Activated gamma-delta T cell (primary cell): Measurements from ENCODE around the gene DMXL1.

Experiments used
- DNase-seq: peaks from one replicate; lab custom pipeline; 2025; lab: John Stamatoyannopoulos, UW
- total RNA-seq, 2 donors: gene quantifications; one replicate each; lab custom pipeline; 2026; lab: John Stamatoyannopoulos, UW

DMXL1 gene
- 115 to 119 reads per million in 2 donors for total RNA-seq

GRCh38 chr5:119070828-119071560 lies at the start of gene DMXL1:
Gene DMXL1, plus strand, starts transcription at chr5:119071087. Its CDS starts 483 bp downstream, at chr5:119071570.
- DNase-seq = peak; percentile 82

GRCh38 chr5:119021149-119021732 lies 49.6 kb upstream of the DMXL1 start:
- no peak for DNase-seq

- DNase-seq = no peak
Observed at GRCh38 chr5:119022017-119022745, 48.7 kb upstream of the DMXL1 start.

- DNase-seq = no peak
Observed at GRCh38 chr5:119022773-119023172, 48.1 kb upstream of the DMXL1 start.

- DNase-seq = no peak
Observed at GRCh38 chr5:119028575-119028974, 42.3 kb upstream of the DMXL1 start.

GRCh38 chr5:119031011-119031886 lies 39.6 kb upstream of the DMXL1 start:
- DNase-seq = no peak

- no peak for DNase-seq
Observed at GRCh38 chr5:119031905-119032304, 39.0 kb upstream of the DMXL1 start.

GRCh38 chr5:119032656-119033055 lies 38.2 kb upstream of the DMXL1 start:
- DNase-seq = no peak

DNA sequence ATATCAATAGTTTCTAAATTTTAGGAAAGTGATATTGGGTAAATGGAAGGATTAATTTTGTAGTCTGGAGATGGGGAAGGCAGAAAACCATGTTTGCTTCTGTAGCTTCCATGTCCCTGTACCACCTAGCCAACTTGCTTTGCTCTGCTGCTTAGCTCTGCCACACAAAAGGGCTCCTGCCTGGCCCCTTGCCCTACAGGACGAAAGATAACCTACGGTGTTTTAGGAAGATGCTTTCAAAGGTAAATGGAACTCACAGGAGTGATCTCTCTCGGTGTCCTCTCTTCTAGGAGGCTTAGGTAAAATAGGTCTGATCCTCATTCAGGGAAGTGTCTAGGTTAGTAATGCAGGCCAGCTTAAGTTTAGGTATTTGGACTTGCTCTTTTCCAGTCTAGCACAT lies 37.8 kb upstream of the DMXL1 start:
- no peak for DNase-seq

DNA sequence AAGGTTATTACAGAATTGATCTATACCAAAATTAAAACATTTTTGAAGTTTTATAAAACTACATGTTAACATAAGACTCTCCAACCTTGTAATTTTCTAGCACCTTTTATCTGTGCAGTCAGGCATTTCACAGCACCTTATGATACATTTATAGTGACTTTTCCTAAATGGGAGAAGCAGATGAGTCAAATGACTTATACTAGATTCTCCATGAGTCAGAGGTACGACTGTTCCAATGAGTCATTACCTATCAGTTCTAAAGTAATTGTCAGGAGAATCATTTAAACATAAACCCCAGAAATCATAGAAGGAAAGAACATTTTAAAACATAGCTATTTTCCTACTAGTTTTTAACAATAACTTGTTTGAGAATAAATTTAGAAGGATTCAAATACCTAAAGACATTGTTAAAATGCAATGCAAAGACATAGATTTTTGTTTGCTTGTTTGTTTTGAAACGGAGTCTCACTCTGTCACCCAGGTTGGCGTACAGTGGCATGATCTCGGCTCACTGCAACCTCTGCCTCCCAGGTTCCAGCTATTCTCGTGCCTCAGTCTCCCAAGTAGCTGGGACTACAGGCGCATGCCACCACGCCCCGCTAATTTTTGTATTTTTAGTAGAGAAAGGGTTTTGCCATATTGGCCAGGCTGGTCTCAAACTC lies 34.7 kb upstream of the DMXL1 start:
- DNase-seq = no peak

DNA sequence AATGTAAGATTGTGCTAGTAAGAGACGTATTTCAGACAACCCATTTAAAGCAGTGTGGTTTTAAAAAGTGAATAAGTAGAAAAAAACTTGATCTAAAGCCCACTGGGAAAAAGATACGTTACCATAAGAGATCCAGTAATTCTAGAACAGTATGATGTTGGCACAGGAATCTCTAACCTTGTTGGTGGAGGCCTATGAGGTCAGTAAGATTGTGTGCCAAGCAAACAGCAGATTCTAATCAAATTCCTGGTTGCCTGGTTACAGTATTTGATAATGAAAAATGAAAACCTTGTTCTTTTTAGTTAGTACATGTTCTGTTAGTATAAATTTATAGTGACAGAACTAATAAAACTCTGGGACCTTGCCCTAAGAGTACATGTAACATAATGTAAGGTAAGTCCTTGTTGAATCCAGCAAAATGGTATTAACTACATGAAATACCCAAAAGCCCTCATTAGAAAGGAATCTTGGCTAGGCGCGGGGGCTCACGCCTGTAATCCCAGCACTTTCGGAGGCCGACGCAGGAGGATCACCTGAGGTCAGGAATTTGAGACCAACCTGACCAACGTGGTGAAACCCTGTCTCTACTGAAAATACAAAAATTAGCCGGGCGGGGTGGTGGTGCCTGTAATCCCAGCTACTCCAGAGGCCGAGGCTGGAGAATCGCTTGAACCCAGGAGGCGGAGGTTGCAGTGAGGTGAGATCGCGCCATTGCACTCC lies 33.2 kb upstream of the DMXL1 start:
- no peak for DNase-seq

GRCh38 chr5:119048246-119048645 lies 22.6 kb upstream of the DMXL1 start:
- no peak for DNase-seq

DNA sequence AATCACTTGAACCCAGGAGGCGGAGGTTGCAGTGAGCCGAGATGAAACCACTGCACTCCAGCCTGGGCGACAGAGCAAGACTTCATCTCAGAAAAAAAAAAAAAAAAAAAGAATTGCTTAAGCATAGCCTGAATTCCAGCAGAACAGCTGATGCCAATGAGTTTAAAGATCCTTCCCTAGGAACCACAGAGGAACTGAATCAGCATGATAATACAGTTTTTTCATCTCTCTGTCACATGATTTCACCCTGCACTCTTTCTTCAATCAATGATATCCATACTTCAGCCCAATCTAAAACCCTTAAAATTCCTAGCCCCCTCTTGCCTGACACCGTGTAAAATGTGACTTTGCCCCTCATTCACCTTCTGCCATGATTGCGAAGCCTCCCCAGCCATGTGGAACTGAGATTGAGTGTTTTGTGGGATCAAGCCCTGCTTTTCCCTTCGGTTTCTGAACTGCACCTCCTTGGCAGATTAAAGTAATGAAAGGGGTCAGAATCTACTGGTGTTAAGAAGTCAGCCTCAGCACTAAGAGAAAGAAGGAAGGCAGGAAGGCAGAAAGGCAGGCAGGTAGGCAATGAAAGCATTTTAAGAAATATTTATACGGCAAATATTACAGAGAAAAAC lies 20.9 kb upstream of the DMXL1 start:
- no peak for DNase-seq

- no peak for DNase-seq
Observed at GRCh38 chr5:119054101-119054500, 16.8 kb upstream of the DMXL1 start.

DNA sequence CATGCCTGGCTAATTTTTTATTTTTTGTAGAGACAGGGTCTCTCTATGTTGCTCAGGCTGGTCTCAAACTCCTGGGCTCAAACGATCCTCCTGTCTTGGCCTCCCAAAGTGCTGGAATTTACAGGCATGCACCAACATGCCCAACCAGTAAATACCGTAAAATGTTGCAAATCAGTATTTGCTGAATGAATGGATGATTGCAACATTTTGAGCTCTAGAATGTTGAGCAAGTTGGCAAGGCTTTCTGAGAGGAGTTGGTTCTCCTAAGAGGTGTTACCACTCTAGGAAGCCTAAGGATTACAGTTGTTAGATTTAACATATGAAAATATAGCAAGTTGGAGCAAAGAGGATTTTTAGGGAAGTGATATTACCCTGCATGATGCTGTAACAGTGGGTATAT lies 15.6 kb upstream of the DMXL1 start:
- DNase-seq = no peak

DNA sequence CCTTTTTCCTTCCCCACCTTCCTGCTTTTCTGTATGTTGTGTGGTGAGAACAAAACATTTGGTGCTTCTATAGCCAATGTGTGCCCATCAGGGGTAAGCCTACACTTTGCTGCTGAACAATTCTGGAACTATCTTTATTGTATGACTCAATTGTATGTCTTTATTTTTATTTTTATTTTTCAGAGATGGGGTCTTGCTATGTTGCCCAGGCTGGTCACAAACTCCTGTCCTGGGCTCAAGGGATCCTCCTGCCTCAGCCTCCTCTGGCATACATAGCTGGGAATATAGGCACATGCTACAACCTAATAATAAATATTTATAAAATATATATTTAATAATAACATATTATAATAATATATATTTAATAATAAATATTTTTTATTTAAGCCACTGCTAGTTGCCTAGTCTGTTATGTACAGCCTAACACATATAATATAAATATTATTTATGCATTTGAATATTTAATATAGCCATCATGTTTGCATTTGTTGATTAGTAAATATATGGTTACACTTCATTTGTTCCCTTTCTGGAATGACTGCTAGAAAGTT lies 11.8 kb upstream of the DMXL1 start:
- no peak for DNase-seq

DNA sequence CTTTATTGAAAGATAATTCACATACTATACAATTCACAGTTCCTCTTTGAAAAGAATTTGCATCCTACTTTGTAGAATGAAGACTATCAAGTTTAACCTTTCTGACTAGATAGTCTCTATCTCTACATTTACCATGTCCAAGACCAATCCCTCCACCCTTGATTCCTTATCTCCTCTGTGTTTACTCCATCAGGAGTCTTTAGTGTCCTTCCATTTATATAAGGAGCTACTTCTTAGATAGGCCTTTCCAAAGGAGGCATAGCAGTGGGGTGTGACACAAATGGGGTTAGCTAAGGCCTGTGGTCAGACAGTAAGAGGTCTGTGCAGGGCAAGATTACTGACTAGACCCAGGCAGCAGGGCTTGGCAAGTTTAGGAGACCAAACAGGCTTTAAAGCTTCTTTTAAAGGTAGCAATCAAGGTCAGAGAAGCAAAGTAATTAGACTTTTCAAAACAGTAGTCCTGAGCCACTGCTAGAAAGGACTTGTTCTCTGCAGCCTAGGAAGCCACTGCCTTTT lies 11.1 kb upstream of the DMXL1 start:
- DNase-seq = no peak

- DNase-seq = no peak
Observed at GRCh38 chr5:119063579-119064379, 7.1 kb upstream of the DMXL1 start.

DNA sequence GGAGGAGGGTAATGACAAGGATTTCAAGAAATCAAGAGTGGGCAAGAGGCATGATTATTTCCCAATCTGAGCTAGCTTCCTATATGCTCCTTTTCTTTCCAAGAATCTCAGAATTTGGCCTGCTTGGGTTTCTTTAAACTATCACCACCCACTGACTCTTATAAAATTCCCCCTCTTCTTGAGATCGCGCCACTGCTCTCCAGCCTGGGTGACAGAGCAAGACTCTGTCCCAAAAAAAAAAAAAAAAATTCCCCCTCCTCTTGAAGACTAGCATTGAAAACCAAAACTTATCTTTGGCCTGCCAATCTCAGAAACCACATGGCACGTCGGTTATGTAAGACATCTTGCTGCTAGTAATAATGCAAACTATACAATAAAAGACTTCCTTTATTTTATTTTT lies 3.4 kb upstream of the DMXL1 start:
- DNase-seq = no peak
